HepG2 (cell line): ENCODE measurements around the gene MAPK8IP1. TPM values are rescaled to one million over a fixed set of nuclear protein-coding genes. Genes with fewer than 3 reads are reported as not detected.

Source experiments
- CENPX ChIP-seq: sonication (generic); formaldehyde crosslinking; IDR thresholded peaks from 2 replicates; pipeline ENCODE4 v1.9.0; 2021; ENCODE audit warnings: mild to moderate bottlenecking, missing genetic modification reagents, moderate library complexity
- DNMT1 ChIP-seq: sonication (generic); formaldehyde crosslinking; IDR thresholded peaks from 2 replicates; pipeline ENCODE4 v1.5.1; 2020; ENCODE audit warnings: mild to moderate bottlenecking, missing genetic modification reagents
- ELF4 ChIP-seq: sonication (generic); formaldehyde crosslinking; IDR thresholded peaks from 2 replicates; pipeline ENCODE4 v1.5.0; 2020; ENCODE audit warnings: missing genetic modification reagents, mild to moderate bottlenecking, moderate library complexity, borderline replicate concordance
- ETV6 ChIP-seq: sonication (generic); formaldehyde crosslinking; conservative IDR thresholded peaks from 2 replicates; pipeline ENCODE4 v1.4.0; 2020; ENCODE audit warnings: missing genetic modification reagents
- KAT2B ChIP-seq: fragments of 150-350 bp; IDR thresholded peaks from 2 replicates; pipeline ENCODE4 v1.6.1; 2014; ENCODE audit warnings: low read depth, low read length, borderline replicate concordance
- MED13 ChIP-seq: sonication (generic); formaldehyde crosslinking; IDR thresholded peaks from 2 replicates; pipeline ENCODE4 v1.5.0; 2020; ENCODE audit warnings: missing genetic modification reagents
- NFE2L2 ChIP-seq: fragments of 150-350 bp; IDR thresholded peaks from 2 replicates; pipeline ENCODE4 v1.6.1; 2014; ENCODE audit warnings: low read length
- NR3C1 ChIP-seq: sonication (generic); formaldehyde crosslinking; IDR thresholded peaks from 2 replicates; pipeline ENCODE4 v1.4.0; 2020; ENCODE audit warnings: missing genetic modification reagents
- SMC3 ChIP-seq: IDR thresholded peaks from 2 replicates; pipeline ENCODE4 v1.6.1; 2011; ENCODE audit warnings: low read length, improper control_type of control experiment
- SRSF9 ChIP-seq: fragments of 200-400 bp; formaldehyde crosslinking; IDR thresholded peaks from 2 replicates; pipeline ENCODE4 v1.6.1; 2018; ENCODE audit warnings: borderline replicate concordance, mild to moderate bottlenecking, low read depth, low read length; ENCODE audit not compliant: insufficient read depth, poor library complexity, severe bottlenecking
- TAF1 ChIP-seq: sonication (generic); formaldehyde crosslinking; IDR thresholded peaks from 2 replicates; pipeline ENCODE4 v1.4.0; 2020; ENCODE audit warnings: missing genetic modification reagents
- ZC3H4 ChIP-seq: sonication (generic); formaldehyde crosslinking; IDR thresholded peaks from 2 replicates; pipeline ENCODE4 v1.4.0; 2020; ENCODE audit warnings: missing genetic modification reagents, borderline replicate concordance
- ZNF562 ChIP-seq: sonication (generic); formaldehyde crosslinking; IDR thresholded peaks from 2 replicates; pipeline ENCODE4 v1.8.0; 2022; ENCODE audit warnings: missing genetic modification reagents, borderline replicate concordance
- ZNF891 ChIP-seq: sonication (generic); formaldehyde crosslinking; IDR thresholded peaks from 2 replicates; pipeline ENCODE4 v1.5.0; 2020; ENCODE audit warnings: mild to moderate bottlenecking, missing genetic modification reagents
- ZZZ3 ChIP-seq: sonication (generic); formaldehyde crosslinking; IDR thresholded peaks from 2 replicates; pipeline ENCODE4 v1.4.0; 2020; ENCODE audit warnings: missing genetic modification reagents, mild to moderate bottlenecking, borderline replicate concordance
- polyA plus RNA-seq, 8 experiments: library from polyadenylated mRNA; depleted of rRNA in 3 of 8; stranded (reverse) in 7 of 8; unstranded in 1 of 8; fragments of >200 nt; fragmentation: Illumina TruSeq in 4 of 8; extraction: Trizol in 4 of 8; gene quantifications; 2 replicates each; pipeline versions ENCODE4 v1.2.1 to v1.2.3, GENCODE V29; 2011 to 2016; ENCODE audit warnings: low read depth in 4 of 8, missing spikeins in 1 of 8, mixed read lengths in 1 of 8; ENCODE audit not compliant: insufficient read depth in 1 of 8
- total RNA-seq, 5 experiments: library from RNA; depleted of rRNA; stranded (reverse); fragments of >200 nt; fragmentation: Illumina TruSeq; extraction: Trizol; gene quantifications; 2 replicates each; pipeline ENCODE4 v1.2.3, GENCODE V29; 2016; ENCODE audit warnings: low read depth in 1 of 5
- TF ChIP-seq, protein P1 (sequence below): sonication (generic); formaldehyde crosslinking; IDR thresholded peaks from 2 replicates; pipeline ENCODE4 v1.9.0; 2022; ENCODE audit warnings: missing genetic modification reagents, mild to moderate bottlenecking, borderline replicate concordance
- TF ChIP-seq, protein P2 (sequence below): fragments of 450-650 bp; IDR thresholded peaks from 2 replicates; pipeline ENCODE4 v1.6.1; 2017; ENCODE audit warnings: mild to moderate bottlenecking
- TF ChIP-seq, protein P3 (sequence below): sonication (generic); formaldehyde crosslinking; IDR thresholded peaks from 2 replicates; pipeline ENCODE4 v1.5.0; 2020; ENCODE audit warnings: missing genetic modification reagents, mild to moderate bottlenecking, borderline replicate concordance
- TF ChIP-seq, protein P4 (sequence below): sonication (generic); formaldehyde crosslinking; IDR thresholded peaks from 2 replicates; pipeline ENCODE4 v1.8.1; 2022; ENCODE audit warnings: low read depth, mild to moderate bottlenecking, missing genetic modification reagents
- TF ChIP-seq, protein P5 (sequence below): sonication (generic); IDR thresholded peaks from 2 replicates; pipeline ENCODE4 v1.6.1; 2016; ENCODE audit warnings: low read depth, borderline replicate concordance

Gene MAPK8IP1
- total and polyA plus RNA-seq, 2 of the 13 experiments (the other 11 are each of a cell fraction or from before 2014, with no cell fraction given) = 2.2 to 4.2 TPM

DNA sequence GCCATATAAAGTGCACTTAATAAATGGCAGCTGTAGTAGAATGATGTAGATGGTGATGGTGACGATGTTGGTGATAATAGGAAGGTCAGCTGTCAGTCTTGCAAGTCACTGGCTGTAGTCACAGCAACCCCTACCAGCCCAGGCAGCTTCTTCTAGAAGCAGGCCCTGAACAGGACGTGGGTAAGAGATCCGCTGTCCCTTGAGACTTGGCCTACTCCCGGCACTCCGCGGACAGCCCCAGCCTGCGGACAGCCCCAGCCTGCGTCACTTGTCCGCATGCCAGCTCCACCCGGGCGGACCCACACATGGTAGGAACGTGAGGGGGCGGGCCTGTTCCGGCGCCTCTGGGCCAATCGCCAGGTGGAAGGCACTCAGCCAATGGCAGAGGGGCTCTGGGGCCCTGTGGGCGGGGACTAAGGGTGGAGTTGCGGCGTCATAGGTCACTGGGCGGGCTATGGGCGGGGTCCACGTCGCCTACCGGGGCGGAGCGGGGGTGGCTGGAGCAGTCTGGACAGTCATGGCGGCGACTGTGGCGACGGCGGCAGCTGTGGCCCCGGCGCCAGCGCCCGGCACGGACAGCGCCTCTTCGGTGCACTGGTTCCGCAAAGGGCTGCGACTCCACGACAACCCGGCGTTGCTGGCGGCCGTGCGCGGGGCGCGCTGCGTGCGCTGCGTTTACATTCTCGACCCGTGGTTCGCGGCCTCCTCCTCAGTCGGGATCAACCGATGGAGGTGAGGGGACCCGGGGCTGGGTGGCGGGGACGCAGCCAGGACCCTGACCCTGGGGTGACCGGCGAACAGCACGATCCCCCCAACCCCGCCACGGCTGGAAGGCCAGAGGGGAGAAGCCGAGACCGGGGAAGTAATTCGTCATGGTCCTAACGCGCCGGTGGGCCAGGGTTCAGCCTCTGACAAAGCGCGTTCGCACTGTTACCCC lies 38.2 kb upstream of the MAPK8IP1 start, which contains the start of gene CRY2 (continued):
- TF ChIP-seq SMC3 (no peak), ZNF891 (CRISPR knock-in tag) (peak; percentile 91), NR3C1 (CRISPR knock-in tag) (no peak), MED13 (CRISPR knock-in tag) (no peak), KAT2B (no peak), ZNF562 (CRISPR knock-in tag) (no peak), ELF4 (CRISPR knock-in tag) (no peak), SRSF9 (no peak), ZZZ3 (peak; percentile 79; the same call in 1 of the 2 replicates), CENPX (CRISPR knock-in tag) (no peak), ZC3H4 (no peak), TAF1 (CRISPR knock-in tag) (peak; percentile 99), DNMT1 (CRISPR knock-in tag) (0 out of 2 replicates have a peak, but pooled peaks have one; percentile 41), ETV6 (CRISPR knock-in tag) (0 out of 2 replicates have a peak, but pooled peaks have one; percentile 26), NFE2L2 (no peak)
- TF ChIP-seq, protein P1, sequence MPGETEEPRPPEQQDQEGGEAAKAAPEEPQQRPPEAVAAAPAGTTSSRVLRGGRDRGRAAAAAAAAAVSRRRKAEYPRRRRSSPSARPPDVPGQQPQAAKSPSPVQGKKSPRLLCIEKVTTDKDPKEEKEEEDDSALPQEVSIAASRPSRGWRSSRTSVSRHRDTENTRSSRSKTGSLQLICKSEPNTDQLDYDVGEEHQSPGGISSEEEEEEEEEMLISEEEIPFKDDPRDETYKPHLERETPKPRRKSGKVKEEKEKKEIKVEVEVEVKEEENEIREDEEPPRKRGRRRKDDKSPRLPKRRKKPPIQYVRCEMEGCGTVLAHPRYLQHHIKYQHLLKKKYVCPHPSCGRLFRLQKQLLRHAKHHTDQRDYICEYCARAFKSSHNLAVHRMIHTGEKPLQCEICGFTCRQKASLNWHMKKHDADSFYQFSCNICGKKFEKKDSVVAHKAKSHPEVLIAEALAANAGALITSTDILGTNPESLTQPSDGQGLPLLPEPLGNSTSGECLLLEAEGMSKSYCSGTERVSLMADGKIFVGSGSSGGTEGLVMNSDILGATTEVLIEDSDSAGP (CRISPR knock-in tag) = peak; percentile 90
- TF ChIP-seq, protein P2, sequence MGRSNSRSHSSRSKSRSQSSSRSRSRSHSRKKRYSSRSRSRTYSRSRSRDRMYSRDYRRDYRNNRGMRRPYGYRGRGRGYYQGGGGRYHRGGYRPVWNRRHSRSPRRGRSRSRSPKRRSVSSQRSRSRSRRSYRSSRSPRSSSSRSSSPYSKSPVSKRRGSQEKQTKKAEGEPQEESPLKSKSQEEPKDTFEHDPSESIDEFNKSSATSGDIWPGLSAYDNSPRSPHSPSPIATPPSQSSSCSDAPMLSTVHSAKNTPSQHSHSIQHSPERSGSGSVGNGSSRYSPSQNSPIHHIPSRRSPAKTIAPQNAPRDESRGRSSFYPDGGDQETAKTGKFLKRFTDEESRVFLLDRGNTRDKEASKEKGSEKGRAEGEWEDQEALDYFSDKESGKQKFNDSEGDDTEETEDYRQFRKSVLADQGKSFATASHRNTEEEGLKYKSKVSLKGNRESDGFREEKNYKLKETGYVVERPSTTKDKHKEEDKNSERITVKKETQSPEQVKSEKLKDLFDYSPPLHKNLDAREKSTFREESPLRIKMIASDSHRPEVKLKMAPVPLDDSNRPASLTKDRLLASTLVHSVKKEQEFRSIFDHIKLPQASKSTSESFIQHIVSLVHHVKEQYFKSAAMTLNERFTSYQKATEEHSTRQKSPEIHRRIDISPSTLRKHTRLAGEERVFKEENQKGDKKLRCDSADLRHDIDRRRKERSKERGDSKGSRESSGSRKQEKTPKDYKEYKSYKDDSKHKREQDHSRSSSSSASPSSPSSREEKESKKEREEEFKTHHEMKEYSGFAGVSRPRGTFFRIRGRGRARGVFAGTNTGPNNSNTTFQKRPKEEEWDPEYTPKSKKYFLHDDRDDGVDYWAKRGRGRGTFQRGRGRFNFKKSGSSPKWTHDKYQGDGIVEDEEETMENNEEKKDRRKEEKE = no peak
- TF ChIP-seq, protein P3, sequence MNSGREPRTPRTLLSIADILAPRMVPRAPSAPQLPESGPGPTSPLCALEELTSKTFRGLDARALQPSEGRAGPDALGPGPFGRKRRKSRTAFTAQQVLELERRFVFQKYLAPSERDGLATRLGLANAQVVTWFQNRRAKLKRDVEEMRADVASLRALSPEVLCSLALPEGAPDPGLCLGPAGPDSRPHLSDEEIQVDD (CRISPR knock-in tag) = no peak
- TF ChIP-seq, protein P4, sequence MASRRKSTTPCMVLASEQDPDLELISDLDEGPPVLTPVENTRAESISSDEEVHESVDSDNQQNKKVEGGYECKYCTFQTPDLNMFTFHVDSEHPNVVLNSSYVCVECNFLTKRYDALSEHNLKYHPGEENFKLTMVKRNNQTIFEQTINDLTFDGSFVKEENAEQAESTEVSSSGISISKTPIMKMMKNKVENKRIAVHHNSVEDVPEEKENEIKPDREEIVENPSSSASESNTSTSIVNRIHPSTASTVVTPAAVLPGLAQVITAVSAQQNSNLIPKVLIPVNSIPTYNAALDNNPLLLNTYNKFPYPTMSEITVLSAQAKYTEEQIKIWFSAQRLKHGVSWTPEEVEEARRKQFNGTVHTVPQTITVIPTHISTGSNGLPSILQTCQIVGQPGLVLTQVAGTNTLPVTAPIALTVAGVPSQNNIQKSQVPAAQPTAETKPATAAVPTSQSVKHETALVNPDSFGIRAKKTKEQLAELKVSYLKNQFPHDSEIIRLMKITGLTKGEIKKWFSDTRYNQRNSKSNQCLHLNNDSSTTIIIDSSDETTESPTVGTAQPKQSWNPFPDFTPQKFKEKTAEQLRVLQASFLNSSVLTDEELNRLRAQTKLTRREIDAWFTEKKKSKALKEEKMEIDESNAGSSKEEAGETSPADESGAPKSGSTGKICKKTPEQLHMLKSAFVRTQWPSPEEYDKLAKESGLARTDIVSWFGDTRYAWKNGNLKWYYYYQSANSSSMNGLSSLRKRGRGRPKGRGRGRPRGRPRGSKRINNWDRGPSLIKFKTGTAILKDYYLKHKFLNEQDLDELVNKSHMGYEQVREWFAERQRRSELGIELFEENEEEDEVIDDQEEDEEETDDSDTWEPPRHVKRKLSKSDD (CRISPR knock-in tag) = peak; percentile 53
- TF ChIP-seq, protein P5, sequence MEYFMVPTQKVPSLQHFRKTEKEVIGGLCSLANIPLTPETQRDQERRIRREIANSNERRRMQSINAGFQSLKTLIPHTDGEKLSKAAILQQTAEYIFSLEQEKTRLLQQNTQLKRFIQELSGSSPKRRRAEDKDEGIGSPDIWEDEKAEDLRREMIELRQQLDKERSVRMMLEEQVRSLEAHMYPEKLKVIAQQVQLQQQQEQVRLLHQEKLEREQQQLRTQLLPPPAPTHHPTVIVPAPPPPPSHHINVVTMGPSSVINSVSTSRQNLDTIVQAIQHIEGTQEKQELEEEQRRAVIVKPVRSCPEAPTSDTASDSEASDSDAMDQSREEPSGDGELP = peak; percentile 87
